Measurements from ENCODE around the gene SPOUT1. TPM values are rescaled to one million over a fixed set of nuclear protein-coding genes. Genes with fewer than 3 reads are reported as not detected.

SPOUT1 gene
- total RNA-seq, 6 donors from 2014 or later = 10.5 to 108 (median 41.7) TPM

GRCh38 chr9:128771745-128772519 lies 57.7 kb downstream of the SPOUT1 start, which contains the start of gene ZER1:
Gene ZER1 (minus strand): TSS chr9:128771927. CDS start chr9:128755565, 16,362 bp downstream.
- peaks cover 0 to 9% (median 0%) of the 10 kb centered on the region in 4 donors for H3K36me3 ChIP-seq
- peak; percentile 97 to 99 for DNase-seq
- peaks cover 0 to 4% (median 0%) of the 10 kb centered on the region in 4 donors for H3K9me3 ChIP-seq
- peak within 1 kb of the TSS; percentile 94 to 97 (median 96) for H3K27ac ChIP-seq
- no peaks in the 10 kb centered on the region for H3K27me3 ChIP-seq
- peaks cover 14 to 33% (median 19%) of the 10 kb centered on the region in 4 donors for H3K4me1 ChIP-seq
- 1 to 3% methylated on average over 16 to 39 of the region's 72 CpGs for WGBS, 2 donors
- peak within 1 kb of the TSS; percentile 90 to 99 (median 97) for H3K4me3 ChIP-seq
- peak; percentile 96 to 99 for ATAC-seq (ENCODE audit: low FRiP score in 2 of 2)
- TF ChIP-seq POLR2AphosphoS5 (IDR thresholded peaks at IDR 0.05) = peak; percentile 84 to 87
- peak in 1 of 4 donors; percentile 48 for TF ChIP-seq EP300 (IDR thresholded peaks at IDR 0.05)
- TF ChIP-seq POLR2A (IDR thresholded peaks at IDR 0.05) = peak in 3 of 4 donors; percentile 54 to 89 (median 65)
- TF ChIP-seq CTCF (IDR thresholded peaks at IDR 0.05) = peak in 2 of 6 experiments; percentile 4 to 23

GRCh38 chr9:128771094-128771721 lies 58.4 kb downstream of the SPOUT1 start:
- H3K27ac ChIP-seq = peak overlapping the region; percentile 94 to 97 (median 96)
- H3K9me3 ChIP-seq = peaks cover 0 to 4% (median 0%) of the 10 kb centered on the region in 4 donors
- DNase-seq = no peak
- H3K36me3 ChIP-seq = peaks cover 0 to 9% (median 0%) of the 10 kb centered on the region in 4 donors
- ATAC-seq (ENCODE audit: low FRiP score in 2 of 2) = peak; percentile 19 to 56
- 3 to 10% methylated on average over 2 to 28 of the region's 28 CpGs for WGBS, 2 donors
- peak overlapping the region; percentile 90 to 99 (median 97) for H3K4me3 ChIP-seq
- no peak for TF ChIP-seq CTCF (IDR thresholded peaks at IDR 0.05)
- TF ChIP-seq POLR2AphosphoS5 (IDR thresholded peaks at IDR 0.05) = no peak
- no peak for TF ChIP-seq POLR2A (IDR thresholded peaks at IDR 0.05)
- TF ChIP-seq EP300 (IDR thresholded peaks at IDR 0.05) = no peak
- H3K27me3 ChIP-seq = no peaks in the 10 kb centered on the region
- peaks cover 14 to 33% (median 19%) of the 10 kb centered on the region in 4 donors for H3K4me1 ChIP-seq

GRCh38 chr9:128770286-128771030 lies 59.1 kb downstream of the SPOUT1 start:
- WGBS, 2 donors = 72 to 83% methylated on average over 11 of the region's 11 CpGs
- DNase-seq (no peak), ATAC-seq (ENCODE audit: low FRiP score in 2 of 2) (no peak)
- no peaks in the 10 kb centered on the region for H3K27me3 ChIP-seq
- peaks cover 0 to 13% (median 1%) of the 10 kb centered on the region in 4 donors for H3K36me3 ChIP-seq
- H3K27ac ChIP-seq = peak overlapping the region; percentile 94 to 97 (median 96)
- no peak for TF ChIP-seq CTCF (IDR thresholded peaks at IDR 0.05)
- TF ChIP-seq EP300 (IDR thresholded peaks at IDR 0.05) = no peak
- no peak for TF ChIP-seq POLR2AphosphoS5 (IDR thresholded peaks at IDR 0.05)
- no peaks in the 10 kb centered on the region for H3K9me3 ChIP-seq
- peak overlapping the region; percentile 90 to 99 (median 97) for H3K4me3 ChIP-seq
- H3K4me1 ChIP-seq = peaks cover 14 to 33% (median 19%) of the 10 kb centered on the region in 4 donors

Other genes with a start within 250 kb of the SPOUT1 start
- 100 to 1,000 TPM in 1 of 6 donors, 10 to 100 TPM in 5; 47.8 to 105 (median 76.8) TPM for gene DYNC2I2, start 172.9 kb downstream of the SPOUT1 start, total RNA-seq
- 100 to 1,000 TPM in 4 of 6 donors, 10 to 100 TPM in 2; 73.3 to 222 (median 177) TPM for gene SET, start 140.6 kb downstream of the SPOUT1 start, total RNA-seq
- 10 to 100 TPM in 4 of 6 donors, 1 to 10 TPM in 2; 4.8 to 38.8 (median 14.0) TPM for gene PKN3, start 127.3 kb downstream of the SPOUT1 start, total RNA-seq
- 10 to 100 TPM; 21.7 to 70.1 (median 50.6) TPM for gene ZDHHC12, start 105.7 kb downstream of the SPOUT1 start, total RNA-seq
- gene ZER1, start 57.9 kb downstream of the SPOUT1 start, total RNA-seq = 10 to 100 TPM; 30.9 to 55.5 (median 44.0) TPM
- gene TBC1D13, start 42.5 kb downstream of the SPOUT1 start, total RNA-seq = 10 to 100 TPM; 14.7 to 27.0 (median 19.2) TPM
- 10 to 100 TPM; 20.6 to 70.2 (median 28.8) TPM for gene ENDOG, start 11.3 kb downstream of the SPOUT1 start, total RNA-seq
- gene KYAT1, start 52.2 kb upstream of the SPOUT1 start, total RNA-seq = 10 to 100 TPM in 1 of 6 donors, 1 to 10 TPM in 5; 3.9 to 10.5 (median 5.4) TPM
- gene LRRC8A, start 52.3 kb upstream of the SPOUT1 start, total RNA-seq = 100 to 1,000 TPM in 2 of 6 donors, 10 to 100 TPM in 4; 49.0 to 132 (median 67.0) TPM
- gene PHYHD1, start 91.2 kb upstream of the SPOUT1 start, total RNA-seq = 100 to 1,000 TPM in 1 of 6 donors, 10 to 100 TPM in 5; 27.6 to 286 (median 57.7) TPM
- gene DOLK, start 117.8 kb upstream of the SPOUT1 start, total RNA-seq = 10 to 100 TPM in 5 of 6 donors, 1 to 10 TPM in 1; 5.7 to 24.5 (median 12.3) TPM
- 100 to 1,000 TPM in 1 of 6 donors, 10 to 100 TPM in 5; 30.4 to 225 (median 50.1) TPM for gene NUP188, start 117.9 kb upstream of the SPOUT1 start, total RNA-seq
- 100 to 1,000 TPM in 2 of 6 donors, 10 to 100 TPM in 4; 69.6 to 202 (median 94.1) TPM for gene SH3GLB2, start 198.5 kb upstream of the SPOUT1 start, total RNA-seq
- 10 to 100 TPM; 18.6 to 95.3 (median 28.6) TPM for gene MIGA2, start 206.8 kb upstream of the SPOUT1 start, total RNA-seq

Data from upper lobe of left lung (tissue), 6 donors.